ENCODE results near the gene ISL2.
"Not testable (repeated sequence)": the region's sequence is repeated elsewhere in the genome, so short reads cannot be mapped to it uniquely, and the experiment has no call there.

ISL2 gene

GRCh38 chr15:76296849-76297248 lies 39.7 kb upstream of the ISL2 start:
- TF ChIP-seq CTCF (IDR thresholded peaks at IDR 0.05; ENCODE audit: insufficient read depth, low read length, poor library complexity, severe bottlenecking) (no peak), EZH2phosphoT487 (conservative IDR thresholded peaks at IDR 0.05; ENCODE audit: low read length) (no peak)
- peaks cover 3% of the 10 kb centered on the region; the same call in 1 of the 2 replicates for H3K36me3 ChIP-seq (ENCODE audit: low read length)
- no peak overlapping the region for H2AFZ ChIP-seq (ENCODE audit: low read depth, low read length, severe bottlenecking)
- H3K79me2 ChIP-seq (ENCODE audit: insufficient read depth, low read length), result peaks cover 94% of the 10 kb centered on the region
- no peaks in the 10 kb centered on the region for H3K9me3 ChIP-seq (ENCODE audit: insufficient read depth, low read length)
- 0 out of 2 replicates have a peak, but pooled peaks cover 6% of the 10 kb centered on the region for H3F3A ChIP-seq (ENCODE audit: insufficient read depth)
- H3K9ac ChIP-seq (ENCODE audit: low read length), result no peak overlapping the region
- H3K4me3 ChIP-seq (ENCODE audit: insufficient read depth, low read length, poor library complexity, severe bottlenecking), result no peak overlapping the region
- no peak overlapping the region for H3K4me2 ChIP-seq (ENCODE audit: low read depth, low read length, poor library complexity, severe bottlenecking)
- no peaks in the 10 kb centered on the region for H3K27me3 ChIP-seq (ENCODE audit: low read length)
- no peaks in the 10 kb centered on the region for H3K9me2 ChIP-seq (replicated peaks; ENCODE audit: insufficient read depth, low read length)
- no peak overlapping the region for H3K27ac ChIP-seq (ENCODE audit: low read depth, low read length)
- peaks cover 30% of the 10 kb centered on the region; the same call in 1 of the 2 replicates for H4K20me1 ChIP-seq (ENCODE audit: low read depth, low read length)

- Histone ChIP-seq H4K20me1 (ENCODE audit: low read depth, low read length) (peaks cover 30% of the 10 kb centered on the region; the same call in 1 of the 2 replicates), H3K79me2 (ENCODE audit: insufficient read depth, low read length) (peaks cover 95% of the 10 kb centered on the region)
- H3K9me3 ChIP-seq (ENCODE audit: insufficient read depth, low read length); H3K4me2 ChIP-seq (ENCODE audit: low read depth, low read length, poor library complexity, severe bottlenecking); H3K27me3 ChIP-seq (ENCODE audit: low read length); H3K9ac ChIP-seq (ENCODE audit: low read length); H3F3A ChIP-seq (ENCODE audit: insufficient read depth); H3K4me3 ChIP-seq (ENCODE audit: insufficient read depth, low read length, poor library complexity, severe bottlenecking); H3K27ac ChIP-seq (ENCODE audit: low read depth, low read length); H3K9me2 ChIP-seq (replicated peaks; ENCODE audit: insufficient read depth, low read length); H3K36me3 ChIP-seq (ENCODE audit: low read length); H2AFZ ChIP-seq (ENCODE audit: low read depth, low read length, severe bottlenecking): not testable (repeated sequence)
These were observed 38.6 kb upstream of the ISL2 start for GRCh38 chr15:76297951-76298350.

- Histone ChIP-seq H3K27me3 (ENCODE audit: low read length) (no peaks in the 10 kb centered on the region), H3K36me3 (ENCODE audit: low read length) (no peaks in the 10 kb centered on the region), H3K4me2 (ENCODE audit: low read depth, low read length, poor library complexity, severe bottlenecking) (no peak overlapping the region), H3K79me2 (ENCODE audit: insufficient read depth, low read length) (peaks cover 95% of the 10 kb centered on the region), H3K9ac (ENCODE audit: low read length) (no peak overlapping the region), H3K9me2 (replicated peaks; ENCODE audit: insufficient read depth, low read length) (no peaks in the 10 kb centered on the region), H3F3A (ENCODE audit: insufficient read depth) (0 out of 2 replicates have a peak, but pooled peaks cover 6% of the 10 kb centered on the region), H4K20me1 (ENCODE audit: low read depth, low read length) (peaks cover 30% of the 10 kb centered on the region; the same call in 1 of the 2 replicates), H3K4me3 (ENCODE audit: insufficient read depth, low read length, poor library complexity, severe bottlenecking) (no peak overlapping the region), H3K27ac (ENCODE audit: low read depth, low read length) (no peak overlapping the region), H3K9me3 (ENCODE audit: insufficient read depth, low read length) (no peaks in the 10 kb centered on the region), H2AFZ (ENCODE audit: low read depth, low read length, severe bottlenecking) (no peak overlapping the region)
- TF ChIP-seq EZH2phosphoT487 (conservative IDR thresholded peaks at IDR 0.05; ENCODE audit: low read length) (no peak), CTCF (IDR thresholded peaks at IDR 0.05; ENCODE audit: insufficient read depth, low read length, poor library complexity, severe bottlenecking) (no peak)
These were observed 37.6 kb upstream of the ISL2 start for GRCh38 chr15:76298986-76299385.

- no peak overlapping the region for H3K27ac ChIP-seq (ENCODE audit: low read depth, low read length)
- H3F3A ChIP-seq (ENCODE audit: insufficient read depth), result 0 out of 2 replicates have a peak, but pooled peaks cover 6% of the 10 kb centered on the region
- H4K20me1 ChIP-seq (ENCODE audit: low read depth, low read length), result peaks cover 33% of the 10 kb centered on the region; the same call in 1 of the 2 replicates
- no peak overlapping the region for H2AFZ ChIP-seq (ENCODE audit: low read depth, low read length, severe bottlenecking)
- no peak overlapping the region for H3K9ac ChIP-seq (ENCODE audit: low read length)
- no peak overlapping the region for H3K4me3 ChIP-seq (ENCODE audit: insufficient read depth, low read length, poor library complexity, severe bottlenecking)
- H3K36me3 ChIP-seq (ENCODE audit: low read length), result no peaks in the 10 kb centered on the region
- H3K27me3 ChIP-seq (ENCODE audit: low read length), result no peaks in the 10 kb centered on the region
- no peak for TF ChIP-seq CTCF (IDR thresholded peaks at IDR 0.05; ENCODE audit: insufficient read depth, low read length, poor library complexity, severe bottlenecking)
- TF ChIP-seq EZH2phosphoT487 (conservative IDR thresholded peaks at IDR 0.05; ENCODE audit: low read length), result no peak
- peaks cover 95% of the 10 kb centered on the region for H3K79me2 ChIP-seq (ENCODE audit: insufficient read depth, low read length)
- no peaks in the 10 kb centered on the region for H3K9me3 ChIP-seq (ENCODE audit: insufficient read depth, low read length)
- no peaks in the 10 kb centered on the region for H3K9me2 ChIP-seq (replicated peaks; ENCODE audit: insufficient read depth, low read length)
- H3K4me2 ChIP-seq (ENCODE audit: low read depth, low read length, poor library complexity, severe bottlenecking), result no peak overlapping the region
These were observed 36.8 kb upstream of the ISL2 start for GRCh38 chr15:76299786-76300185.

Measured in SU-DHL-6 (cell line).